TTC549 (cell line): ENCODE measurements around the gene OTUB1.
A peak's percentile ranks its signal among the peaks of the same experiment; 100 is the strongest.

ENCODE experiments used
- FAIRE-seq: peaks from 2 replicates; lab custom pipeline; 2012; peaks lifted over from hg19 to GRCh38; lab: Jason Lieb, UNC

Gene OTUB1

DNA sequence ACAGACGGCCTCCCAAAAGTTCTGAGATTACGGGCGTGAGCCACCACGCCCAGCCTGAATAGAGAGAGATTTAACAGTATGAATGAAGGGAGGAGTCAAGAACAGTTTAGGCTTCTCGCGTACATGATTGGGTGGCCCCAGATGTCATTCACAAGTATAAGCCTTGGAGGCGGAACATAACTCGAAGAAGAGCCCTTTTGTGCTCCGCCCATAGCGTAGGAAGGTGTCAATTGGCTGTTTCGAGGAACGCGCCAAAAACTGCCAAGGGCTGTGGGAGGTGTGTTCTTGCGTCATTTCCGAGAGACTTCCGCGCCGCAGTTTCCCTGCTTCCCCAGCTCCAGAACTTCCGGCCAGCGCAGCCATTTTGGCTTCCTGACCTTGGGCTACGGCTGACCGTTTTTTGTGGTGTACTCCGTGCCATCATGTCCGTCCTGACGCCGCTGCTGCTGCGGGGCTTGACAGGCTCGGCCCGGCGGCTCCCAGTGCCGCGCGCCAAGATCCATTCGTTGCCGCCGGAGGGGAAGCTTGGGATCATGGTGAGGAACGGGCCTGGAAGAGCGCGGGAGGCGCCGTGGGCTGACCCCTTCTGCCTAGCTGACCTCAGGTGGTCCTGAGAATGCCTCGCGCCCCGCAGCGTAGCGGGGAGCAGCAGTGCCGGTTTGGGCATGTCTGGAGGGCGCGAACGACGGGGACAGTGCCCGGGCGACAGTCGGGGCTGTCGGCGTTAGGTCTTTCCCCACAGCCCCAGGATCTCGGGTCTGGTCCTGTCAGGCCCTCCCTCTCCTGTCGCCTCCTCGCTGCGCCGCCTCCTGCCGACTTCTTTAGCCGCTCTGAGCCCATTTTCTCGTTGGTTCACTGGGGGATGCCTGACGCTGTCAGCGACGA, 11.7 kb upstream of the OTUB1 start, which contains the start of gene COX8A:
TSS of gene COX8A (plus strand) at position 362 of the 885 bp plus-strand sequence. CDS start at position 423, 61 bp downstream.
- FAIRE-seq, result peak; percentile 96

GRCh38 chr11:63978551-63979239, 7.5 kb upstream of the OTUB1 start:
- no peak for FAIRE-seq

- FAIRE-seq, result no peak
Observed at GRCh38 chr11:63979426-63979825, 6.8 kb upstream of the OTUB1 start.

DNA sequence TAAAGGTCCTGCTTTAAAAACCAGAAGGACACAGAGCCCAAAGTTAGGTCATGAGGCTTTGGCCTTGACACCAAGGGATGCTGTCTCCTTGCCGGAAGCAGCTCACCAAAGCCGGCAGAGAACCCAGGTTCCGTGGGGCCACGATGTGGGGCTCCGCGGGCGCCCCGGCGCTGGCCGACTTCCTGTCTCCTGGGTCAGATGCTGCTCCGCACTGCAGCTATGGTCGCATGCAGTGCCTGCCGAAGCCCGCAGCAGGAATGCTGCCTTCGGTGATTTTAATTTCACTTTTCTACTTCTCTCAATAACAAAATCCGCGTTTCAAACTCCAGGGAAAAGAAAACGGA, 454 bp upstream of the OTUB1 start:
- no peak for FAIRE-seq

- FAIRE-seq, result no peak
Observed at GRCh38 chr11:63986932-63987513, 785 bp downstream of the OTUB1 start.

DNA sequence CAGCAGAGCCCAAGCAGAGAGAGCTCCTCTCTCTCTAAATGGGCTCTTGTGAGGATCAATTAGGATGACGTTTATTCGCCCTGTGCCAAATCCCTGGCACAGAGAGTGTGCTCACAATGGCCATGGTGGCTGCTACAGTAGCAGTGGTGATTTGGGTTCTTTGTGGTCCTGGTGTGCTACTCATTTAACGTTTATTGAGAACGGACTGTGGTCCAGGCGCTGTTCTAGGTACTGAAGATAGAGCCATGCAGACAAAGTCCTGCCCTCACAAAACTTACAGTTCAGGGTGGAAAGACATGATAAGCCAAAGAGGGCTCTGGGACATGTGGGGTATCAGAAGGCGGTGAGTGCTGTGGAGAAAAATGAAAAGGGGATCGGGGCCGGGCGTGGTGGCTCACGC, 5.3 kb downstream of the OTUB1 start:
- FAIRE-seq, result no peak

- FAIRE-seq, result no peak
Observed at GRCh38 chr11:63993100-63993499, 6.9 kb downstream of the OTUB1 start.

GRCh38 chr11:63993993-63994392, 7.8 kb downstream of the OTUB1 start:
- FAIRE-seq, result no peak

- no peak for FAIRE-seq
Observed at GRCh38 chr11:63996512-63996911, 10.3 kb downstream of the OTUB1 start.

- no peak for FAIRE-seq
Observed at GRCh38 chr11:63997104-63997700, 11.0 kb downstream of the OTUB1 start.

- FAIRE-seq, result no peak
Observed at GRCh38 chr11:63997801-63998337, 11.6 kb downstream of the OTUB1 start.

DNA sequence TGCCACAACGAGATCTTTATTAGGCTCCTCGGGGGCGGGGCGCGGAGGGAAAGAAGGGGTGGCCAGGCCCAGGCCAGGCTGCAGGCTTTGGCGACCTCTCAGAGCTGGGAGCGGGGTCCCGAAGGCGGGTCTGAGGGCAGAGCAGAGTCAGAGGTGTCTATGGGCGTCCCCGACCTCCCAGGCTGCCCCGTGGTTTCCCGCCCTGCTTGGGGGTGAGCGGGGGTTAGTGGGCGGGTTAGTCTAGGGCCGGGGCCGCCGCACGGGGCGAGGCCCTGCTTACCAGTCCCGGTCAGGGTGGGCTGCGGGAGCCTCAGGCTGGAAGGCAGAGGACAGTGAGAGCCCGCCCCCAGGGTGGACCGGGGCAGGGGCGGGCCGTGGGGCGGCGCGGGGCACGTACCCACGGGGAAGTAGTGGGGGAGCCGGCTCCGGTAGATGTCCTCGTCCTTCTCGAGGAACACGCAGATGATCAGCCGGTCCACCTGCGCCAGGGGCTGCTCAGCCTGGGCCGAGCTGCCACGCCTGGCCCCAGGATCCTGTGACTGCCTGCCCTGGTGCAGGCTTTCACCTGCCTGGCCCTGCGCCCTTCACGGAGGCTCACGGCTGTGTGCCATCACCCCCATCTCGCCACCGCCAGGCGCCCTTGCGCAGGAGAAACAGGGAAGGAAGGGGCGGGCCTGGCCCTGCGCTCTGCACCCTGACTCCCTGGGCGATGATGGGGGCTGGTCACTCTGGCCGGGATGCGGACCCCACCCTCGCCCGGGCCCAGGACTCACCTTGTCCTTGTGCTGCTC, 12.5 kb downstream of the OTUB1 start:
- FAIRE-seq, result no peak

DNA sequence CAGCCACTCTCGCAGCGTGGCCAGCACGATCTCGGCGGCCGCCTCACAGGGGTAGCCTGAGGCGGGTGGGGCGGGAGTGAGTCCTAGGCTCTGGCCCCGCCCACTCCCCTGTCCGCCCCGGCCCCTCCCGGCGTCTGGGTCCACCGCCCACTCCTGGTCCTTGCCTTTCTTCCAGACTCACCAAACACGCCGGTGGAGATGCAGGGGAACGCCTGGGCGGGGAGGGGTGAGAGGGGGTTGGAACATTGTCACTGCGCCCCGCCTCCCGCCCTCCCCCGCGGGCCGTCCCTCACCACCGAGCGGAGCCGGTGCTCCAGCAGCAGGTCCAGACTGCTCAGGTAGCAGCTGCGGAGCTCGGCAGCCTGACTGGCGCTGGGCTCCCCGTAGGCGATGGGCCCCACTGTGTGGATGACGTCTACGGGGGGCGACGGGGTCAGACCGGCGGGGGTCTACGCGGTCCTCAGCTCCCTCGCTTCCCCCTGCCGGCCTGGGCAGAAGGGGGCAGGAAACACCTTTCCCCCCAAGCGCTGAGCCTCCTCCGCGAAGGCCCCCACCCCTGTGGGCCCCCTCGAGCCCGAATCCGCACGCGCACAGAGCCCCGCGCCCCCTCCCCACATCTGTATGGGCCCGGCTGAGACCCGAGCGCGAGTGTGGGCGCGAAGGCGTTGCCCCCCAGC, 13.2 kb downstream of the OTUB1 start:
- no peak for FAIRE-seq

DNA sequence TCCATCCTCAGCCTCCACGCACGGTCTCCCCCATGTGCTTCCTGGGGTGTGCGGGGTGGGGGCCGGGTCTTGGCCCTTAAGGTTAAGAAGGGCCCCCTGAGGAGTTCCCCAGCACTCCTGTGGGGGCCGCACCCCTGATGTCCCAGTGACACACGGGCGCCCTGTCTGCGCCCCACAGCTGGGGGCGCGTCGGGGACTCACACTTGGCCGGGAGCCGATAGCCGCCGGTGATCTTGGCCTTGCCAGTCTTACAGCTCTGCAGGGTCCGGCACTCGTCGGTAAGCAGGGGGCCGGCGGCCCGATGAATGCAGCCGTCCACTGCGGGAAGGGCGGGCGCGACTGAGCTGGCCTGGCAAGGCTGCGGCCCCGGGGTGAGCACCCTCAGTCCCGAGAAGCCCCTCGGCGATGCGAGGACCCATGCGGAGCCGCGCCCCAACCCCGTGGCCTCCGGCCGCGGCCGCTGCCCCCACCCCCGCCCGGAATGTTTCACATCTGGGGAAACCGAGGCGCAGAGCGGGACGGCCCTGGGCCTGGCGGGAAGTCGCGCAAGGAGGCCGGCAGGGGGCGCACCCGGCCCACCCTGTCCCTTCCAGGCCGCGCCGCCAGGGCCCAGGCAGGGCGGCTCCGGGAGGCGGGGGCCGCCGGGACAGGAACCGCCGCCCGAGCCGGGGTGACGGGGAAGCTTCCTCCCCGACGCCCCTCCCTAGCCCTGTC, 13.9 kb downstream of the OTUB1 start:
- no peak for FAIRE-seq

GRCh38 chr11:64000740-64001483, 14.7 kb downstream of the OTUB1 start:
- FAIRE-seq, result no peak

DNA sequence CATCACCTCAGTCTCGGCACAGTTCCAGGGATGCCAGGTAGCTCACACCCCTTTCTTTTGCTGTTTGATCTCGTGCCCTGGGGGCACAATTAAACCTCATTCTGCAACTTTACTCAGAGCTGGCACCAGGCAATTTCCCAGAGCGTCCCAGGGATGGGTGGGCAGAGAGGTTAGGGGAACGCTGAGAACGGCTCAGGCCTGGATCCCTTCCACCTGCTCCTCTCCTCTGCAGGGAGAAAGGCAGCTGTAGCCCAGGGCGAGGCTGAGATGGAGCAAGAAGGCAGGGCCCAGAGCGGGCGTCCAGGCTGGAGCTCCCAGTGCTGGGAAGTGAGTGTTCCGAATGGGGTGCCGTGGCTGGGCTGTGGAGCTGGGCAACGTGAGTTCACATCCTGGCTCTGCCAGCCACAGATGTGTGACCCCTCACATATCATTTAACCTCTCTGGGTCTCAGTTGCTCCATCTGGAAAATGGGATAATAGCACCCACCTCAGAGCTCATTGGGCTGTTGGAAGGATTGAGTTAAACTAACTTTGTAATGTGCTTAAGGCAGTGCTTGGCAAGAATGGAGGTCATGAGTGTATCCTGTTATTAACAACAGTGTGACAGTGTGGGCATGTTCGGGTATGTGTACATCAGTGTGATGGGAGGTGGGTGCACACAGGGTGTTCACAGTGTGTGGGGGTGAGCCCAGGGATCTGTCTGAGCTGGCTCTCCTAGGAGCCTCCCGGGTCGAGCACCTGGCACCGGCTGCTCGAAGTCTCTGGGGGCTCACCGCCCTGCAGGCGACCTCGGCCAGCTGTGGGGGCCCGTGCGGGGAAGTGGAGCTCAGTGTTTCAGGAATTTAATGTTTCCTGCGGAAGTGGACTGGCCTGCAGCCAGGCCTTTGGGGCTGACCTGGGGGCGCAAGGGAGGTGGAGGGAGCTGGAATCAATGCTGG, 15.5 kb downstream of the OTUB1 start:
- FAIRE-seq, result no peak

DNA sequence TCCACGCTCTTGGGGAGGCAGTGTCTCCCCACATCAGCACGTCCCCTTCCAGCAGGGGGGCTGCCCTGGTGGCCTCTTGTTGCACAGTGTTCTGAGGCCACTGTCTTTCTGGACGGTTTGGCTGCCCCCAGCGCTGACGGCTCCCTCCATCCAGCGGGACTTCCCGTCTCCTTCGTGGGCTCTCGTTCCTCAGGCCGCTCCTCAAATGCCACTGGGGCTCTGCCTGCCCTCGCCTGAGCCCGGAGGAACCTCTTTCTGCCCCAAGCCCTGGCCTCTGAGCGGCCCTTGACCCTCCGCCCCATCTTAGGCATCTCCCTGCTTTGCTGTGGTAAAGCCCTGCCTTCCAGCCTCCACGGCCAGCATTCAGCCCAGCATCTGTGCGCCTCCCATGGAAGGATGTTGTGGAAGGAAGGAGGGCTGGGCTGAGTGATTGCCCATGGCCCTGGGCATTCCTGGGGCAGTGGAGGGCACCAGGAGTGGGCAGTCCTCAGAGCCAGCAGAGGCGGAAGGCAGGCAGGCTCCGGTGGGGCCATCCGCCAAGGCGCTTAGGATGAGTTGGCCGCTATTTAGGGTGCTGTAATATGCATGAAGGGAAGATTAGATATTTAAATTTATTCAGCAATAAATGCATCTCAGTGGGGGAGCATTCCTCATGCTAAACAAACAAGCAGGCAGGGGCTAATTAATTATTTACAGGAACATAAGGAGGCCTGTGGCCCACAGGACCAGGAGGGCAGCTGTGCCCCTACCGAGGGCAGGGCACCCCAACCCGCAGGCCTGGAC, 17.8 kb downstream of the OTUB1 start:
- FAIRE-seq, result no peak

DNA sequence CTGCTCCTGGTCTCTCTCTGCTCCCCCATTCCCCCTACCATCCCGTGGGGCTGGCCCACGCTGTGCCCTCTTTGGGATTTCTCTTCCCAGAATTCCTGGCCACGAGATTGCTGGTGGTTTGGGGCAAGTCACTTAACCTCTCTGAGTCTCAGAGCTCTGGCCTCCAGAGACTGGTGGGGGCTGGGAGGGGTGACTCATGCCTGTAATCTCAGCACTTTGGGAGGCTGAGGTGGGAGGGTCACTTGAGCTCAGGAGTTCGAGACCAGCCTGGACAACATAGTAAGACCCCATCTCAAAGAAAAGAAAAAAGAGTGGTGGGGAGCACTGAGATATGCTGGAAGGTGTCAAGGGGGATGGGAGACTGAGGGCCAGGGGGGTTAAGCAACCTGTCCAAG, 18.3 kb downstream of the OTUB1 start:
- FAIRE-seq, result no peak
